B cell (primary cell): ENCODE measurements around the gene PMIS2. TPM values are rescaled to one million over a fixed set of nuclear protein-coding genes. Genes with fewer than 3 reads are reported as not detected.

Experiments used
- ATAC-seq: fragments of 200-7000 bp; cut with Tn5 transposase; one replicate; pipeline ENCODE4 v1.10.0; 2021; ENCODE audit warnings: low read depth, mild to moderate bottlenecking, moderate number of reproducible peaks, moderate library complexity
- CTCF ChIA-PET: fragments of 350-600 bp; sonication (Branson Sonifier 250); formaldehyde crosslinking; loops from one replicate; lab custom pipeline; 2021; ENCODE audit warnings: antibody characterized with exemption, inconsistent platforms; lab: Charles Lee
- POLR2A ChIA-PET: fragments of 350-600 bp; sonication (Branson Sonifier 250); formaldehyde crosslinking; loops from one replicate; lab custom pipeline; 2021; ENCODE audit warnings: antibody characterized with exemption; lab: Charles Lee
- DNase-seq: peaks from one replicate; pipeline ENCODE4 v3.0.0; 2013
- H2AFZ ChIP-seq: 2 replicates; pipeline ENCODE4 v1.6.1; 2012; ENCODE audit warnings: mild to moderate bottlenecking, low read depth, low read length; ENCODE audit not compliant: insufficient read depth, poor library complexity, severe bottlenecking
- H3K27ac ChIP-seq, 2 donors: 1 replicate in 1 of 2; 2 replicates in 1 of 2; pipeline ENCODE4 v1.5.1; 2012 to 2013; ENCODE audit warnings: low read length in 2 of 2, mild to moderate bottlenecking in 2 of 2, moderate library complexity in 1 of 2
- H3K27me3 ChIP-seq, 4 experiments: fragments of 200-600 bp in 1 of 4; sonication (generic) in 1 of 4; replicated peaks in 1 of 4; 1 replicate in 2 of 4; 2 replicates in 2 of 4; pipeline versions ENCODE4 v1.6.1 to v1.7.0; 2013 to 2016; ENCODE audit warnings: low read length in 3 of 4, mild to moderate bottlenecking in 2 of 4, mixed read lengths in 1 of 4, moderate library complexity in 1 of 4; ENCODE audit not compliant: insufficient read depth in 4 of 4, control insufficient read depth in 3 of 4; ENCODE audit errors: control extremely low read depth in 1 of 4
- H3K36me3 ChIP-seq, 2 experiments: replicated peaks in 1 of 2; 1 replicate in 1 of 2; 2 replicates in 1 of 2; pipeline versions ENCODE4 v1.6.1 to v1.7.1; 2013; ENCODE audit warnings: low read length in 1 of 2; ENCODE audit not compliant: insufficient read depth in 2 of 2, control insufficient read depth in 1 of 2; ENCODE audit errors: control extremely low read depth in 1 of 2, extremely low read depth in 1 of 2
- H3K4me1 ChIP-seq, 2 donors: fragments of 200-600 bp in 1 of 2; sonication (generic) in 1 of 2; 1 replicate in 1 of 2; 2 replicates in 1 of 2; pipeline versions ENCODE4 v1.5.1 to v1.6.1; 2013 to 2017; ENCODE audit warnings: low read length in 2 of 2; ENCODE audit not compliant: control insufficient read depth in 2 of 2, insufficient read depth in 2 of 2
- H3K4me2 ChIP-seq: replicated peaks from 2 replicates; pipeline ENCODE3; 2012; ENCODE audit warnings: mild to moderate bottlenecking, low read depth, low read length; ENCODE audit not compliant: poor library complexity, severe bottlenecking
- H3K4me3 ChIP-seq, 5 experiments: fragments of 200-600 bp in 1 of 5; sonication (generic) in 1 of 5; 1 replicate in 3 of 5; 2 replicates in 2 of 5; pipeline versions ENCODE4 v1.5.1 to v1.7.0; 2011 to 2016; ENCODE audit warnings: low read length in 4 of 5, mild to moderate bottlenecking in 4 of 5, low read depth in 2 of 5, control low read depth in 1 of 5, moderate library complexity in 1 of 5; ENCODE audit not compliant: insufficient read depth in 1 of 5; ENCODE audit errors: control extremely low read depth in 1 of 5, extremely low read depth in 1 of 5
- H3K79me2 ChIP-seq: fragments of 200-600 bp; sonication (generic); one replicate; pipeline ENCODE4 v1.6.0; 2016; ENCODE audit warnings: low read length; ENCODE audit not compliant: control insufficient read depth, insufficient read depth
- H3K9ac ChIP-seq: fragments of 200-600 bp; sonication (generic); 2 replicates; pipeline ENCODE4 v1.6.1; 2017; ENCODE audit warnings: mild to moderate bottlenecking, low read length, moderate library complexity
- H3K9me3 ChIP-seq, 3 donors: one replicate each; pipeline versions ENCODE4 v1.6.1 to v1.7.1; 2013; ENCODE audit warnings: low read length in 2 of 3; ENCODE audit not compliant: control insufficient read depth in 2 of 3, insufficient read depth in 1 of 3; ENCODE audit errors: control extremely low read depth in 1 of 3
- H4K20me1 ChIP-seq: 2 replicates; pipeline ENCODE4 v1.6.0; 2012; ENCODE audit warnings: mild to moderate bottlenecking, low read length; ENCODE audit not compliant: insufficient read depth, control insufficient read depth, poor library complexity, severe bottlenecking
- H3K27ac Mint-ChIP-seq: one replicate; pipeline ENCODE4 v1.8.0; 2021; ENCODE audit warnings: mixed read lengths
- H3K27me3 Mint-ChIP-seq: one replicate; pipeline ENCODE4 v1.8.0; 2021; ENCODE audit warnings: mixed read lengths
- H3K4me1 Mint-ChIP-seq: one replicate; pipeline ENCODE4 v1.8.0; 2021; ENCODE audit warnings: mixed read lengths
- H3K4me3 Mint-ChIP-seq: one replicate; pipeline ENCODE4 v1.8.0; 2021; ENCODE audit warnings: mixed read lengths
- H3K9me3 Mint-ChIP-seq: one replicate; pipeline ENCODE4 v1.8.0; 2022; ENCODE audit warnings: mixed read lengths; ENCODE audit not compliant: insufficient read depth
- CTCF ChIP-seq: fragments of 200-600 bp; IDR thresholded peaks from one replicate; pipeline ENCODE4 v1.8.0; 2022; ENCODE audit warnings: antibody characterized with exemption, mild to moderate bottlenecking
- EZH2 ChIP-seq: IDR thresholded peaks from 2 replicates; pipeline ENCODE4 v1.6.1; 2012; ENCODE audit warnings: borderline replicate concordance, low read depth, mild to moderate bottlenecking, moderate library complexity, low read length; ENCODE audit not compliant: insufficient read depth, poor library complexity, severe bottlenecking
- WGBS: methylation state at CpG from one replicate; pipeline ENCODE4 v1.1.5; 2013; ENCODE audit warnings: missing lambda C conversion rate; ENCODE audit not compliant: insufficient coverage; 5-methylcytosine and 5-hydroxymethylcytosine counted together
- intact Hi-C: fragments of 100-400 bp; cut with micrococcal nuclease; formaldehyde crosslinking; loops from one replicate; pipeline ENCODE4 v1.10.0; 2022
- polyA plus RNA-seq: library from polyadenylated mRNA; depleted of rRNA; stranded (reverse); fragments of >200 nt; gene quantifications from 2 replicates; pipeline ENCODE4 v1.2.3, GENCODE V29; 2012
- total RNA-seq, 2 donors: library from RNA; stranded (reverse); fragments of 120-200 nt in 1 of 2; gene quantifications; 1 replicate in 1 of 2; 2 replicates in 1 of 2; pipeline versions ENCODE4 v1.2.3 to v1.2.4, GENCODE V29; 2013 to 2022

PMIS2 gene
- total and polyA plus RNA-seq, 2 donors (not counting 1 experiment from before 2014, with no cell fraction given) = not detected

DNA sequence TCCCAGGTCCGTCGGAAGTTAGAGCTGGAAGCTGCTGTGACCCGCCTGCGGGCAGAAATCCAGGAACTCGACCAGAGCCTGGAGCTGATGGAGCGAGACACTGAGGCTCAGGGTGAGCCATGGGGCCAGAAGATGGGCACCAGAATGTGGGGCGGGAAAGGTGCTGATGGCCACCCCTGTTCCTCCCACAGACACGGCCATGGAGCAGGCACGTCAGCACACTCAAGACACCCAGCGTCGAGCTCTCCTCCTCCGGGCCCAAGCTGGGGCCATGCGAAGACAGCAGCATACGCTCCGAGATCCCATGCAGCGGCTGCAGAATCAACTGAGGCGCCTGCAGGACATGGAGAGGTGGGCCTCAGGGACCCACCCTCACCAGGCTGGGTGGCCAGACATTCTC lies 29.1 kb downstream of the PMIS2 start:
- ChIA-PET CTCF (no interaction called here), POLR2A (no interaction called here)
- Histone ChIP-seq H3K4me1 (peaks cover 23 to 32% of the 10 kb centered on the region in 2 donors), H3K9ac (no peak overlapping the region), H3K4me3 (no peak overlapping the region), H3K27me3 (no peaks in the 10 kb centered on the region), H4K20me1 (no peaks in the 10 kb centered on the region), H3K79me2 (peaks cover 11% of the 10 kb centered on the region), H3K36me3 (peaks cover 0 to 18% of the 10 kb centered on the region in 2 experiments), H3K9me3 (no peaks in the 10 kb centered on the region), H3K27ac (no peak overlapping the region), H2AFZ (no peak overlapping the region), H3K4me2 (no peak overlapping the region)
- no peak overlapping the region for H3K4me3 Mint-ChIP-seq
- peaks cover 26% of the 10 kb centered on the region for H3K4me1 Mint-ChIP-seq
- no peak for ATAC-seq
- H3K9me3 Mint-ChIP-seq = no peaks in the 10 kb centered on the region
- 99% methylated on average over 17 of the region's 17 CpGs for WGBS
- no peak for TF ChIP-seq EZH2
- no peak for TF ChIP-seq CTCF
- no peaks in the 10 kb centered on the region for H3K27me3 Mint-ChIP-seq
- DNase-seq = no peak
- H3K27ac Mint-ChIP-seq = no peak overlapping the region
- intact Hi-C loops = no loop called here

DNA sequence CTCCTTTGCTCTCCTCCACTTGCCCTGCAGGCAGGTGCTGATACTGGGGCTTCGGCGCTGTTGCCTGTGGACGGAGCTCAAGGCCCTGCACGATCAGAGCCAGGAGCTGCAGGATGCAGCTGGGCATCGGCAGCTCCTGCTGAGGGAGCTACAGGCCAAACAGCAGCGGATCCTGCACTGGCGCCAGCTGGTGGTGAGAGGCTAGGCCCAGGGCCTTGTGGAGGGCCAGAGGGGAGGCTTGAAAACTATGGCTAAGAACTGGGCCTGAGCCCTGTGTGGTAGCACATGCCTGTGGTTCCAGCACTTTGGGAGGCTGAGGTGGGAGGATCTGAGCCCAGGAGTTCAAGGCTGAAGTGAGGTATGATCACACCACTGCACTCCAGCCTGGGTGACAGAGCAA lies 32.9 kb downstream of the PMIS2 start:
- ChIA-PET CTCF (no interaction called here), POLR2A (no interaction called here)
- 96% methylated on average over 7 of the region's 7 CpGs for WGBS
- H3K27me3 Mint-ChIP-seq = no peaks in the 10 kb centered on the region
- Histone ChIP-seq H4K20me1 (no peaks in the 10 kb centered on the region), H3K9ac (no peak overlapping the region), H3K9me3 (no peaks in the 10 kb centered on the region), H3K27me3 (no peaks in the 10 kb centered on the region), H3K79me2 (no peaks in the 10 kb centered on the region), H2AFZ (no peak overlapping the region), H3K27ac (no peak overlapping the region), H3K4me1 (no peaks in the 10 kb centered on the region), H3K36me3 (peaks cover 0 to 27% of the 10 kb centered on the region in 2 experiments), H3K4me3 (no peak overlapping the region), H3K4me2 (no peak overlapping the region)
- DNase-seq (no peak), ATAC-seq (no peak)
- H3K27ac Mint-ChIP-seq = no peak overlapping the region
- no peaks in the 10 kb centered on the region for H3K9me3 Mint-ChIP-seq
- H3K4me3 Mint-ChIP-seq = no peak overlapping the region
- H3K4me1 Mint-ChIP-seq = peaks cover under 1% of the 10 kb centered on the region
- TF ChIP-seq CTCF = no peak
- TF ChIP-seq EZH2 = no peak
- intact Hi-C loops = no loop called here
